ENCODE measurements around the gene ZNF324. TPM values are rescaled to one million over a fixed set of nuclear protein-coding genes. Genes with fewer than 3 reads are reported as not detected.
A peak's percentile ranks its signal among the peaks of the same experiment; 100 is the strongest.

The ZNF324 gene
- total and polyA plus RNA-seq, 2 of the 13 experiments (the other 11 are each of a cell fraction or from before 2014, with no cell fraction given), result 1.1 to 4.7 TPM

- in situ Hi-C loops (cut with HindIII; ENCODE audit: extremely low pct_ligation_motif_present, low pct_unique_long_range_greater_than_20kb) (no loop called here), intact Hi-C loops (cut with micrococcal nuclease; ENCODE audit: unreplicated experiment) (no loop called here)
- POLR2A ChIA-PET, result interaction anchor here (0.7 to 1.5 kb wide), 9 partner anchors 10 to 113 kb away, joined by 3 to 5 read pairs (median 3); partner anchors contain the start of genes SLC27A5, ZBTB45, ZNF497 and ZNF584
- WGBS (ENCODE audit: low lambda C conversion rate), result 47% methylated on average over 18 of the region's 27 CpGs
- Histone ChIP-seq H3K4me1 (ENCODE audit: insufficient read depth, low read length) (peaks cover 20% of the 10 kb centered on the region), H3K36me3 (replicated peaks in 1 of 2; ENCODE audit: control insufficient read depth in 1 of 2, insufficient read depth in 2 of 2, low read length in 2 of 2) (peaks cover 3 to 17% of the 10 kb centered on the region in 2 experiments; a peak in 4 of 5 replicates), H3K27me3 (ENCODE audit: control insufficient read depth in 1 of 2, insufficient read depth in 2 of 2, low read length in 2 of 2) (no peaks in the 10 kb centered on the region; a peak in 1 of 5 replicates), H3K9me3 (ENCODE audit: low read length) (no peaks in the 10 kb centered on the region), H4K20me1 (ENCODE audit: insufficient read depth, low read length) (no peaks in the 10 kb centered on the region), H2AFZ (ENCODE audit: low read length) (no peak overlapping the region), H3K4me2 (ENCODE audit: low read depth, low read length) (peak overlapping the region; percentile 97), H3K9ac (ENCODE audit: insufficient read depth, low read depth, low read length) (peak overlapping the region; percentile 73), H3K79me2 (ENCODE audit: insufficient read depth, low read length) (no peaks in the 10 kb centered on the region), H3K4me3 (replicated peaks in 1 of 3; ENCODE audit: insufficient read depth in 1 of 3, low read depth in 2 of 3, low read length in 3 of 3) (peak overlapping the region; percentile 75 to 88 (median 75)), H3K27ac (ENCODE audit: extremely low read length, insufficient read depth, low read length) (peak overlapping the region; percentile 77)
- no TSS peak for BruUV-seq (replicated peaks)
- no peak for ATAC-seq
- no peak for FAIRE-seq
- no peak for DNase-seq (ENCODE audit: low spot score)
- CTCF ChIA-PET (ENCODE audit: low intra/inter-chr PET ratio, low total read pairs), result no interaction called here
- no peak for TF ChIP-seq ATF1 (CRISPR knock-in tag; IDR thresholded peaks at IDR 0.05)
- no peak for TF ChIP-seq GABPA (IDR thresholded peaks at IDR 0.05; ENCODE audit: low read depth, low read length)
- TF ChIP-seq GABPA (CRISPR knock-in tag; IDR thresholded peaks at IDR 0.05; ENCODE audit: low read depth), result no peak
- peak; percentile 30; the same call in 1 of the 2 replicates for TF ChIP-seq ZNF557 (CRISPR knock-in tag; IDR thresholded peaks at IDR 0.05)
- no peak for TF ChIP-seq IRF2 (CRISPR knock-in tag; IDR thresholded peaks at IDR 0.05)
- no peak for TF ChIP-seq ZNF782 (CRISPR knock-in tag; IDR thresholded peaks at IDR 0.05; ENCODE audit: borderline replicate concordance)
- no peak for TF ChIP-seq ZNF75D (CRISPR knock-in tag; IDR thresholded peaks at IDR 0.05; ENCODE audit: borderline replicate concordance)
- TF ChIP-seq PATZ1 (CRISPR knock-in tag; IDR thresholded peaks at IDR 0.05), result no peak
- no peak for TF ChIP-seq JUN (CRISPR knock-in tag; IDR thresholded peaks at IDR 0.05)
- no peak for TF ChIP-seq TEF (CRISPR knock-in tag; IDR thresholded peaks at IDR 0.05)
- no peak for TF ChIP-seq MTA1 (CRISPR knock-in tag; IDR thresholded peaks at IDR 0.05; ENCODE audit: borderline replicate concordance)
- no peak for TF ChIP-seq ESRRA (CRISPR knock-in tag; IDR thresholded peaks at IDR 0.05; ENCODE audit: low read depth)
- peak; percentile 68; the same call in 1 of the 2 replicates for TF ChIP-seq RFX3 (CRISPR knock-in tag; IDR thresholded peaks at IDR 0.05)
- 0 out of 2 replicates have a peak, but pooled peaks have one; percentile 10 for TF ChIP-seq ZNF563 (CRISPR knock-in tag; IDR thresholded peaks at IDR 0.05)
- TF ChIP-seq ZNF883 (CRISPR knock-in tag; IDR thresholded peaks at IDR 0.05; ENCODE audit: not compliant biosample characterization), result no peak
- no peak for TF ChIP-seq HNRNPH1 (optimal IDR thresholded peaks at IDR 0.05; ENCODE audit: low read depth, low read length)
- no peak for TF ChIP-seq TSC22D2 (CRISPR knock-in tag; IDR thresholded peaks at IDR 0.05; ENCODE audit: borderline replicate concordance)
- no peak for TF ChIP-seq KMT2A (CRISPR knock-in tag; IDR thresholded peaks at IDR 0.05)
- TF ChIP-seq ZNF768 (CRISPR knock-in tag; IDR thresholded peaks at IDR 0.05), result no peak
- no peak for TF ChIP-seq RNF219 (CRISPR knock-in tag; IDR thresholded peaks at IDR 0.05)
- TF ChIP-seq ZNF607 (CRISPR knock-in tag; IDR thresholded peaks at IDR 0.05; ENCODE audit: borderline replicate concordance), result 0 out of 2 replicates have a peak, but pooled peaks have one; percentile 10
- no peak for TF ChIP-seq HMG20B (CRISPR knock-in tag; conservative IDR thresholded peaks at IDR 0.05)
Measured at GRCh38 chr19:58474997-58475713, 8.3 kb downstream of the ZNF324 start.
